GM19467 (cell line): ENCODE measurements around the gene DSCAM.

Experiments used
- ATAC-seq: cut with Tn5 transposase; IDR thresholded peaks from one replicate; pipeline ENCODE4 v1.9.1; 2021; ENCODE audit warnings: mild to moderate bottlenecking, moderate library complexity; ENCODE audit not compliant: unreplicated experiment

The DSCAM gene

GRCh38 chr21:40668555-40669275 lies 178.2 kb downstream of the DSCAM start:
- no peak for ATAC-seq

DNA sequence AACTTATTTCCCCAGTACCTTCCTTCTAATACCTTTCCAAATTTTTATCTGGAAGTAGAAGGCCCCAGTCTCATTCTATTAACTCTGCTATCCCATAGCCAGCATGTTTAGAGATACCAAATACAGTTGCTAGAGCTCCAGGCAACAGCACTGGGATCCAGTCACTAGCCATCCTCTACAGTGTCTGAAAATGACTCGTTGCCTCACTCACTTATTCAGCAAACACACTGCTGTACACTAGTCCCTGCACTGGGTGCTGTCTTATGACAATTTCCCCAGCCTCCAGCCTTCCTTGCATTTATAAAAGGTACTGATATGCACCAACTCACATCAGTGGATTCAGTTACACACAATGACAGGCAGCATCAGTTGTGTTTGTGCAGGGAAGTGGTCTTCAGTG lies 179.0 kb downstream of the DSCAM start:
- no peak for ATAC-seq

- ATAC-seq, result no peak
Observed at GRCh38 chr21:40662889-40663288, 184.1 kb downstream of the DSCAM start.

GRCh38 chr21:40660461-40660860 lies 186.5 kb downstream of the DSCAM start:
- no peak for ATAC-seq

GRCh38 chr21:40658311-40658710 lies 188.6 kb downstream of the DSCAM start:
- ATAC-seq, result no peak

GRCh38 chr21:40652436-40652835 lies 194.5 kb downstream of the DSCAM start:
- ATAC-seq, result no peak

DNA sequence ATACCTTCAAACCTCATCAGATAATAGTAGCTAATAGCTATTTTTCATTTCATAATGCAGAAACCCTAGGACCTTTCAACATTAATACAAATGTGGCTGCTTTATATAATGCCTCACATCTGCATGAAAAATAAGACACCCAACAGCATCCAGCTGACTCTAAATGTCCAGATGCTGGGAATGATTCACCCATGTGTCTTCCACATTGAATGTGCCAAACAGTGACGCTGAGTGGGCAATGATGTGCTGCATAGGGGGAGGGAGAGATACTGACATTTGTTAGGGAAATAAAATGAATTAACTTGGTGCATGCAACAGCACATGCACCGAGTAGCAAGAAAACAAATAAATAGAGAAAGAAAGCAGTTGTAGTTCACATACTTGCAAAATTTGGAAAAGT lies 199.3 kb downstream of the DSCAM start:
- no peak for ATAC-seq

- ATAC-seq, result no peak
Observed at GRCh38 chr21:40646651-40647050, 200.3 kb downstream of the DSCAM start.

- no peak for ATAC-seq
Observed at GRCh38 chr21:40641042-40641441, 205.9 kb downstream of the DSCAM start.

GRCh38 chr21:40640266-40640789 lies 206.6 kb downstream of the DSCAM start:
- no peak for ATAC-seq

DNA sequence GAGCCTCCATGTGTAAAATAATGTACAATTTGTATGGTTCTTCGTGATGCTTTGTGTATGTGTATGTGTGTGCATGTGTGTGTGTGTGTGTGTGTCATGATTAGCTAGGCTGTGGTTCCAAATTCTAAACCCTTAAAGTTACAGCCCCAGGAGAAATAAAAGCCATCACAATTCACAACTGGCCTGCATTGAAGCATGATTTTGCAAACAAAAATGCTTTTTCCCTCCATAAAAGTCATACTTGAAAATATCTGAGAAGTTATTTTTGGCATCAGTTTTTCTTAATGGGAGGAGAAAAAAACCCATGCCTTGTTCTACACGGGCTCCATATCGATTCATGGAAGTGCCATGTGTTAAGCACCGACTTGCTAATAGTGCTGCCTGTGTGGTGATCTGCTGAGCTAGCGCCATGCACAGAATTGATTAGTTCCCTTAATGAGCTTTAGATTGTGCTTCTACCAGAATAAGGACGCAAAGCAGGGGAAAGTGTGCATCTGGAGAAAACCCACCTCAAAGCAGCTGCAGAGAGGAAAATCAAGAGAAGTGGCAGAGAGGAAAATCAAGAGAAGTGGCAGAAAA lies 207.3 kb downstream of the DSCAM start:
- no peak for ATAC-seq

DNA sequence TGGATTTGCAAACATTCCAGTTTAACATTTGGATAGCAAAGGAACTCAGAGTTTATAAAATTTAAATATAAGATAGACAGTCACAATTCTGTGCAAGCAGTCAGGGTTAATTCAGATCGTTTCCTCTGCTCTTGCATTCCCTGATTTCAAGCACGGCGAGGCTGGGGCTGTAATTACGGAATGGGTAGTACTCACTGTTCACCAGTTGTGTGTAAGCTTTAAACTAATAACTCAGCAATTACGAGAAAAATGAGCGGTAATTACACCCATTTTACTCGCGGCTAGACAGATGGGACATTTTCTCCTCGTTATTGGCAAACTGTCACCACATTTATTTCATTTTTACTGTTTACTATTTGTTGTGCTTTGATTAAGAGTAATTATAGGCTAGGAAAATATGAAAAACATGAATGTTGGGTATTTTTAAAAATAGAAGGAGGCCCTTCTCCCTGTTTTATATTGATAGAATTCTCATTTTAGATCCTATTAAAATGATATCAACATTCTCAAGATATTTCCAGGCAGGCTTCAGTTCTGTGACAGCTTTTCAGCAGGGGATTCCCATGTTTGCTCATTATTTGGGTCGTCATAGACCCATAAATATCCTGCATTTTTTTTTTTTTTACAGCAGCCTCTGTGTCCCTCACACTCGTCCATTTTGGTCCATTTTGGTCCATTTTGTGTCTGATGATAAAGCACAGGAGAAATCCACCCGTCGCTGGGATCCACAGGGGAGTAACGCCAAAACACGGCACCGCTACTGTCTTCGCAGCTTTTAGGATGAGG lies 208.3 kb downstream of the DSCAM start:
- no peak for ATAC-seq

- ATAC-seq, result no peak
Observed at GRCh38 chr21:40636026-40636425, 210.9 kb downstream of the DSCAM start.

DNA sequence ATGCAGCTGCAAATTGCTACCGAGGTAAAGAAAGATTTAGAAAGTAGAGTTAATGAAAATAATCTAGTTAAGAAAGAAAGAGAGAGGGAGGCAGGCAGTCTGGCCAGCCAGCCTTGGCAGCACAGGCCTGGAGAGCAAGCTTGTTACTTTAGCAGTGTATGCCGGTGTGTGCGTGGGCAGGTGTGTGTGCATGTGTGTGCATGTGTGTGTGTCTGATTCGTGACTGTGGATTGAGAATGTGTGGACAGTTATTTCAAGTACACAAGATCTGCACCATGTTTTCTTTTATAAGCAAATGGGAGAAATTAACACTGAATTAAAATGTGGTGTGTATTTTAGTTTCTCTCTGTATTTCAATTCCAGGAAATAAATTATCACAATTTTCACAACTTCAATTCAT lies 211.6 kb downstream of the DSCAM start:
- ATAC-seq, result no peak

- no peak for ATAC-seq
Observed at GRCh38 chr21:40634141-40634540, 212.8 kb downstream of the DSCAM start.

- ATAC-seq, result no peak
Observed at GRCh38 chr21:40633048-40633447, 213.9 kb downstream of the DSCAM start.

DNA sequence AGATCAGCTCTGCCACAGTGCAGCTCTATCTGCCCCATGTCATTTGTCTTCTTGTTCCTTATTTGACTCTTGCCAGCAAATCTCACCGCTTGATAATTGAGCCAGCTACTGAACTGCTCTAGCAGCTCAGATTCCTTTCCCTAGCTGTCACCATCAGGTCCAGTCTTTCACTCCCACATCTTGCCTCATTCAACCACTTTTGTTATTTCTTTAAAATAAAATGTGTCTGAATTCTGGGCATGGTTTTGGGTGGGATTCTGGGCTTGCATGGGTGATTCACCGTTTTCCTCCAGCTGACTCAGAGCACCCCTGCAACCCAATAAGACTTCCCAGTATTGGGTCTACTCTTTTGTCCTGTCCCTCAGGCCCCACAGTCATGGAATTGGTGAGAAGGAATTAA lies 215.7 kb downstream of the DSCAM start:
- no peak for ATAC-seq

- ATAC-seq, result no peak
Observed at GRCh38 chr21:40625991-40626390, 221.0 kb downstream of the DSCAM start.

GRCh38 chr21:40623528-40623927 lies 223.4 kb downstream of the DSCAM start:
- no peak for ATAC-seq

GRCh38 chr21:40622531-40622930 lies 224.4 kb downstream of the DSCAM start:
- ATAC-seq, result no peak

- ATAC-seq, result no peak
Observed at GRCh38 chr21:40620386-40621145, 226.4 kb downstream of the DSCAM start.
